Glomerular visceral epithelial cell (primary cell): ENCODE measurements around the gene NHLRC4.

Experiments
- DNase-seq: peaks from one replicate; pipeline ENCODE4 v3.0.0-alpha.2; 2016; ENCODE audit errors: extremely low spot score

The NHLRC4 gene

GRCh38 chr16:553601-554296, 13.1 kb upstream of the NHLRC4 start:
- no peak for DNase-seq

DNA sequence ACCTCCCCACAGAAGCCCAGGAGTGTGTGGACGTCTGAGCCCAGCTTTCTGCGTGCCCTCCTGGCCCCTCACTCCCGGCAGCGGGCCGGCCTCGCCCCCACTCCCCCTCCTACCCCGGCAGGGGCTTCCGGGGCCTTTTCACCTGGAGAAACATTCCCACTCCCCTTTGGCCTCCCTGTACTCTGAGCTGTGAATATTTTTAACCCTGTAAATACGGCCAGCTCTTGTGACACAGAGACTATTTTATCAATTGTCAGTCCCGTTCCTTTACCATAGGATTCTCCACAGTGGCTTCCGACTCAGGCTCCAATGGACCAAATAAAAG, 12.5 kb upstream of the NHLRC4 start:
- no peak for DNase-seq

DNA sequence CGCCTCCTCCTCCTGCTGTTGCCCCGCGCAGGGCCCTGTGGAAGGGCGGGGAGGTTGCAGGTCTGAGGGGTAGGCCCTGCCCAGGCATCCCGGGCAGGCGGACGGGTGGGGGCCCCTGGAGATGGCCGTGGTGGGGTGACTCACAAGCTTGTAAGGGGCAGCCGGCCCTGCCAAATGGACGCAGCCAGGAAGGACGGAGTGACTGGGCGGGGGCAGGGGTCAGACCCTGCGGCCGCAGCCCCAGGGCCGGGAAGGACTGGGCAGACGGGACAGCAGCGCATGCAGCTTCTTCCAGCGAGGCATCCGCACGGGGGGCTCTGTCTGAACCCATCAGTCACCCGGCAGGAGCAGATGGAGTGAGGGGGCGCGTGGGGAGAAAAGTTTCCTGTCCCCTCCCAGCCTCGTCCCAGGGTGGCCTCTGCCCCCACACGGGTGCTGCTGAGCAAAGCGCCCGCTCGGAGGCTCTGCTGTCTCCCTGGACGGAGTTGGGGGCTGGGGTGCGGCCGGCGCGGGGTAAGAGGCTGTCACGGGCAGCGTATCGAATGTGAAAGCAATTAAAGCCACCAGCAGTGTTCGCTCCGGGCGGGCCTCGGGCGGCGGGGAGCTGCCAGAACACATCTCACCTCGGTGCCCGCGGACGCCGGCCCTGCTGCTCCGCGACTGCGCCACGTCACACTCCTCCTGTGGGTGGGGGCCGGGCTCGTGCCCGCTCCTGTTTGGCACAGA, 12.0 kb upstream of the NHLRC4 start:
- DNase-seq, result peak; percentile 42

DNA sequence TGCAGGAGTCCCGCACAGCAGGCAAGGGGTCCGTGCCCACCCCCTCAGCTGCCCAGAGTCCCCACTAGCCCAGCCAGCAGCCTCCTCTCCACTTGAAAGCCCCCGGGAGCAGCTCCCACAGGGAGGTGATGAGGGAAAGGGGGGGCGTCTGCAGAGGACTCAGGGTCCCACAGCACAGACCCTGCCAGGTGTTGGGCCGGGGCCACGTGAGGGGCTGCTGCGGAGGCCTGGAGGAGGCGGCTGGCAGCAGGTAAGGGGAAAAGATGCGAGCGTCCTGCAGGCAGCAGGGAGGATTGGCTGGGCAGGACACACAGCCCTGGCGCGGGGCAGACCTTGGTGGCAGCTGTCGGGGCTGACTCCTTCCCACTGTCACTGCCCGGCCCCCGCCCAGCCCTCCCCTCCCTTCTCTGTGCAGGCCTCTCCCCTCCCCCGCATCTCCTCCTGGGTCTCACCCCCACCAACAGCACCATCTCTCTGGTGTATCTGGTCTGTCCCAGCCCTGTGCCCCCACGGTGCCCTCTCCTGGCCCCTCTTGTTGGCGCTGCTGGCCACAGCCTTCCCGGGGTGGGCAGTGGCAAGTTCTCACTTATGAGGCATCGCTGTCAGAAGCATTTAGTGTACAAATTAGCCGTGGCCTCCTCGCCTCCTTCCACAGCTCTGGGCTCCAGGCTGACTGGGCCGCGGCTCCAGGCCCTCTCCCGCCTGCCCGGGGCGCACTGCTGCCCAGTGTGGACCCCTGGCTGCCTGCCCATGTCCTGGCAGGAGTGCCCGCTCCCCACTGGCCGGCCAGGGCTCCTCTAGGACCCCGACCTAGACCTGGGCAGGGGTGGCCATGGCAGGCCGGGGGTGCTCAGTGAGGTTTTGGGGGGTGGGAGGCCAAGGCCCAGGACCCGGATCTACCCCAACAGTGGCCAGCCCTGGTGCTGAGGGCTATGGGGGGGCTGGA, 11.0 kb upstream of the NHLRC4 start:
- no peak for DNase-seq

- DNase-seq, result no peak
Observed at GRCh38 chr16:556474-557173, 10.2 kb upstream of the NHLRC4 start.

DNA sequence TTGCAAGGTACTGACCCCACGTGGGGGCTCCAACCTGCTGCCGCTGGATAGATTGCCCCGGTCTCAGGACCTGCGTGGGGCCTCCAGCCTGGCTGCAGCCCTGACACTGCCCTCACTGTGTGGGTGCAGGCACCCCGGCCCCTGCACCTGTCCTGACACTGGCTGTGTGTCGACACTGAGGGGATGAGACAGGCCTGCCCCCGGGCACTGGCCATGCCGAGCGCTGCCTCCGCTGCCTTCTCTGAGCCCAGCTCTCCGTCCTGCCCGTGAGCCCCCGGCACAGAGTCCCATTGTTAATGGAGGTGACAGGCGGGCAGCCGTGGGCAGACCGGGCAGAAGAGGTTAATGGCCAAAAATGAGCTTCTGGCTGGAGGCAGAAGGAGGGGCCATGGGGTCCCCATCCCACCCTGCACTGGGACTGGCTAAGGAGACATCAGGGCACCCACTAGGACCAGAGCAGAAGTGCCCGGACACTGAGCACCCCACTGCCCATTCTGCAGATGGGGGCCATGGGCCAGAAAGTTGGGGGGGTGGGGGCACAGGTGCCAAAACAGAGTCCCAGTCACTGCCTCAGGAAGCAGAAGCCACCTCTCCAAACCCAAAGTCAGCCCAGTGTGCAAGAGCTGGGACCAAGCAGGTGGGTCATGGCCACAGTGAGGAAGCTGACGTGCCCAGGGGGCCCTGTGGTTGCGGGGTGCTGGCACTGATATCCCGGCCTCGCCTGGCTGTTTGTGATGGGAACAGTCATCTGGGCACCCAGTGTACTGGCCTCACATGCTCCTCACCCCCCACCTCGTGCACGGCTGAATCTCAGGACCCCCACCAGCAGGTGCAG, 9.1 kb upstream of the NHLRC4 start:
- no peak for DNase-seq

DNA sequence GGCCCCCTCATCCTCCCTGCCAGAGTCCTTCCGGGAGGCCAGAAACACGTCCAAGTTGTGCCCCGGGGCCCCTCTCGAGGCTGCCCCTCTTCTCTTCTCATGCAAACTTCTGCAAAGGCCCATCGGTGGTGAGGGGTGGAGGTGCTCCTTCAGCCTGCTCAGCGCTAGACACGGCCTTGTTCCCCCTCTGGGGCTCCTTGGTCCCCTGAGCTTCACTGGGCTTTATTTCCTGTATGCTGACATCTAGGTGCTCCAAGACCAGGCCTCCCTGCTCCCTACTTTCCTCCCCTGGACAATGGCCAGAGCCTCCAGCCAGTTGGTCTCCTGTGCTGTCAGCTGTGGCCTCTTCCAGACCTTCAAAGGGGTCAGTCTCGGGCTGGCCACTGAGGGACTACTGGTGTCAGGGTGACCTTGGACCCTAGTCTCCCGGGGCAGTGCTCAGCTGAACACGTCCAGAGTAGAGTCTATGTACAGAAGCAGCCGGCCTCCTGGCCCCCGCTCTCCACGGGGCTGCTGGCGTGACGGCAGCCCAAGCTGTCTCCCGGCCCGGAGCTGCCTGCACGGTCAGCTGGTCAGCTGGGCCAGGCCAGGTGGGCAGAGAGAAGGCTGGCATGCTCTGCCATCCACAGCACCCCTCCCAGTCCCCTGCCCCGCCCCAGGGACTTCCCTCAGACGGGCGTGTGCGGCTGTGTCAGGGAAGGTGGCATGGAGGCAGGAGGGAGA, 8.3 kb upstream of the NHLRC4 start:
- DNase-seq, result no peak

GRCh38 chr16:559021-559380, 7.8 kb upstream of the NHLRC4 start:
- DNase-seq, result no peak

DNA sequence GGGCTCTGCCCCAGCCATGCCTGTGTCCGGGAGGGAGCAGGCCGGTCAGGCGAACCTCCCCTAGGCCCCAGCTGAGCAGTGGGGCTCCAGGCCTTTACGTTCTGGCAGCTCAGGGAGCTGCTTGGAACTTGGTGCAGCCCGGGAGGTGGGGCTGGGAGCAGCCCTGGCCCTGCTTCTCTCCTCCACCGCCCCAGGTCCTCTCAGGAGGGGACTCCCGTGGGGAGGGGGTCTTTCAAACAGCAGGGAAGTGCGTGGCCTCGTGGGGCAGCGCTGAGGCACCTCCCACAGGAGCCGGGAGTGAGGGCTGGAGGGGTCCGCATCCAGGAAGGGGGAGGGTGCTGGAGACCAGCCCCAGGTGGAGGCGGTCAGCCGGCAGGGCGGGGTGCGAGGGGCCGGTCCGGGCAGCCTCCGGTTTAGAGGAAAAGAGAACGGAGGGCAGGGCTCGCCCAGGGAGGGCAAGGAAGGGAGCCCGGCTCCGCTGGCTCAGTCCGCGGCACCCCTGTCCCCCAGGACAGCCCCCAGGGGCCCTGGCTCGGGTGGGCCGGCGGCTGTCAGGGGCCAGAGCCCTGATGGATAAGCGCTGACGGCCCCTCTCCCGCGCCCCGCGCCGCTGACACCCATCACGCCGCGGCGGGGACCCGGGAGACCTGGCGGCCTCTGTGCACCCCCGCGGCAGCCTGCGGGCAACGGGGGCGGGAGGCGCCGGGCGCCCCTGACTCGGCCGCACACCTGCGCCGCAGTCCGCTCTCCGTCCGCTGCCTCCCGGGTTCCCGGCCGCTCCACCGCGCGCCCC, 7.2 kb upstream of the NHLRC4 start:
- DNase-seq, result no peak

GRCh38 chr16:560204-560700, 6.6 kb upstream of the NHLRC4 start, which contains the start of gene PRR35:
Gene PRR35, plus strand, starts transcription at chr16:560394. Its CDS starts 2,901 bp downstream, at chr16:563295.
- DNase-seq, result no peak

- no peak for DNase-seq
Observed at GRCh38 chr16:560701-561412, 5.9 kb upstream of the NHLRC4 start.

DNA sequence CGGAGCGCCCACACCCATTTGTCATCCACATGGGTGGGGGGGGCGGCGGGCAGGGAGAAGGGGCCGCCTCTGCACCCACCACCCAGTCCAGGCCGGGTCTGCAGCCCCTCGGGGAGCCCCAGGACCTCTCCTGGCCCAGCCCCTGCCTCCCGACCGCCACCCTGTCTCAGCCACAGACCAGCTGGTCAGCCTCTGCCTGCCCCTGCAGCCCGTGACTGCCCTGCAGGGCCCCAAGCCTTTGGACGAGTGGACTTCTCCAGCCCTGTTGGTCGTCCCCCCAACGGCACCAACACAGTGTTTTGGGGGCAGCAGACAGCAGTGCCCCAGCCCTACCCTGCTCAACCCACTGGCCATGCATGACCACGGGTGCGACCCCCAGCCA, 5.4 kb upstream of the NHLRC4 start:
- no peak for DNase-seq

DNA sequence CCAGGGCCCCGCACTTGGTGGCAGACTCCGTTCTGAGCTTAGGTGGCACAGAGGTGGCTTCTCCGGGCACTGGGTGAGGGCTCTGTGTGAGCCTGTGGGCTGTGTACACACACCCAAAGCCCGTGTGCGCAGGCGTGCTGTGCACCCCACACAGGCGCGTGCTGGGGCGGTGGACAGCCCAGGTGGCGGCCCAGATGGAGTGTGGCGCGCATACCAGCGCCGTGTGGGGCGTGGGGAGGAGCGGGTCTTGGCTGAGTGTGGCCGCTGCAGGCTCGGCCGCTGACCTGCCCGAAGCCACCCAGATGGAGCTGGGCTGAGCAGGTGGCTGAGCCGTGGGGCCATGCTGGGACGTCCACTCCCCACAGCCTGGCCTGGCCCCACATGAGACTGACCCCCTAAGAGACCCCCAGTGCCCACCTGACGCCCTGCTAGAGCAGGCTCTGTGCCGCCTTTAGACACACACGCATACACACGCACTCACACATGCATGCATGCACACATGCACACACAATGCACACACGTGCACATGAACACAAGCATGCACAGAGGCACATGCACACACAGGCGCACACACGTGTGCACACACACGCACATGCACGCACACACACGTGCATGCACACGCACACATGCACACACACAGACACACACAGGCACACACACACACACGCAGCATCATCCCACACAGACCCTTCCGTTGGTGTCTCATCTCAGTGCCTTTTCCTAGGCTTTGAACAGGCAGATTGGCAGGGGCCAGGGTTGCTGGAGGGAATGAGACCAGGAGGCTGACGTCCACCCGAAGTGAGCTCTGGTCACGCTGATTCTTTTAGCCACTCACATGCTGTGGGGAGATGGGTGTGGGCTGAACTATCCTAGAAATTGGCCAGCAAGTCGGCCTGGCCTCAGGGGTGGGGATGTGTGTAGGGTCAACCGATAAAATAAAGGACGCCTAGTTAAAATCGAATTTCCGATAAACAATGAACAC, 4.6 kb upstream of the NHLRC4 start:
- DNase-seq, result no peak

DNA sequence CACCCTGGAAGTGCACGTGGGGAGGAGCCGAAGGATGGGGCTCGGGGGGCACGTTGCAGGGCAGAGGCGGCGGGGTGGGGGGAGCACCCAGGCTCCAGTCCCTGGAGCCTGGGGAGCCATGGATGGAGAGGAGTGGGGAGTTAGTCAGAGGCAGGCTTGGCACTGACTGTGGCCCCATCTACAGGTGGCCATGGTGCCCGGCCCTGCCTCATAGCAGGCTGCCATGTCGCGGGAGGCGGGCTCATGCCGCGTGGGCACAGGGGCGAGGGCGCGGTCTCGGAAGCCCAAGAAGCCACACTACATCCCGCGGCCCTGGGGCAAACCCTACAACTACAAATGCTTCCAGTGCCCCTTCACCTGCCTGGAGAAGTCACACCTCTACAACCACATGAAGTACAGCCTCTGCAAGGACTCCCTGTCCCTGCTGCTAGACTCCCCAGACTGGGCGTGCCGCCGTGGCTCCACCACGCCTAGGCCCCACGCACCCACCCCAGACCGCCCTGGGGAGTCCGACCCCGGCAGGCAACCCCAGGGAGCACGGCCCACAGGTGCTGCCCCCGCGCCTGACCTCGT, 3.6 kb upstream of the NHLRC4 start:
- DNase-seq, result no peak

DNA sequence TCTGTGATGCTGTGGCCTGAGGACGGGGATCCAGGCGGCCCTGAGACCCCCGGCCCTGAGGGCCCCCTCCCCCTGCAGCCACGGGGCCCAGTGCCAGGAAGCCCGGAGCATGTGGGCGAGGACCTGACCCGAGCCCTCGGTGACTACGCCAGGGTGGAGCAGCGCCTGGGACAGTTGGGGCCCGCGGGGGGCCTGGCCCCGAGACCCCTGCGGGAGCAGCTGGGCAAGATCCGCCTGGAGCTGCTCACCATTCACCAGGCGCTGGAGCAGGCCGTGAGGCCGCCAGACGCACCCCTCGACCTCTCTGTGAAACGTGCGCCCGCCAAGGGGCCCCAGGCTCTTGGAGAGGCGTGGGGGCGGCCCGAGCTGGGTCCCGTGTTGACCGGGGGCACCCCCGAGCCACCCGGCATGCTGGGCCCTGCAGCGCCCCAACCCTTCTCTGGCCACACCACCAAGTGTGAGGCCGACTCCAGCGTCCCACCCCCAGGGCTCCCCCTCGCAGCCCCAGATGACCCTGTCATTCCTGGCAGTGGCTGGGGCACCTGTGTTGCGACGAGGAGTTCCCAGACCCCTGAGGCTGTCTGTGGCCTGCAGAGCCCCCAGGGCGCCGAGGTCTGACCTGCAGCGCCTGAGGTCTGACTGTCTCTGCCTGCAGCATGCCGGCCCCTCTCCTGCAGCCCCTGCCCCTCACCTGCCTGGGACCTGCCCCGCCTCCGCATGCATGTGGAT, 2.0 kb upstream of the NHLRC4 start:
- no peak for DNase-seq
